ENCODE data around the gene CAPN14.

Gene CAPN14

DNA sequence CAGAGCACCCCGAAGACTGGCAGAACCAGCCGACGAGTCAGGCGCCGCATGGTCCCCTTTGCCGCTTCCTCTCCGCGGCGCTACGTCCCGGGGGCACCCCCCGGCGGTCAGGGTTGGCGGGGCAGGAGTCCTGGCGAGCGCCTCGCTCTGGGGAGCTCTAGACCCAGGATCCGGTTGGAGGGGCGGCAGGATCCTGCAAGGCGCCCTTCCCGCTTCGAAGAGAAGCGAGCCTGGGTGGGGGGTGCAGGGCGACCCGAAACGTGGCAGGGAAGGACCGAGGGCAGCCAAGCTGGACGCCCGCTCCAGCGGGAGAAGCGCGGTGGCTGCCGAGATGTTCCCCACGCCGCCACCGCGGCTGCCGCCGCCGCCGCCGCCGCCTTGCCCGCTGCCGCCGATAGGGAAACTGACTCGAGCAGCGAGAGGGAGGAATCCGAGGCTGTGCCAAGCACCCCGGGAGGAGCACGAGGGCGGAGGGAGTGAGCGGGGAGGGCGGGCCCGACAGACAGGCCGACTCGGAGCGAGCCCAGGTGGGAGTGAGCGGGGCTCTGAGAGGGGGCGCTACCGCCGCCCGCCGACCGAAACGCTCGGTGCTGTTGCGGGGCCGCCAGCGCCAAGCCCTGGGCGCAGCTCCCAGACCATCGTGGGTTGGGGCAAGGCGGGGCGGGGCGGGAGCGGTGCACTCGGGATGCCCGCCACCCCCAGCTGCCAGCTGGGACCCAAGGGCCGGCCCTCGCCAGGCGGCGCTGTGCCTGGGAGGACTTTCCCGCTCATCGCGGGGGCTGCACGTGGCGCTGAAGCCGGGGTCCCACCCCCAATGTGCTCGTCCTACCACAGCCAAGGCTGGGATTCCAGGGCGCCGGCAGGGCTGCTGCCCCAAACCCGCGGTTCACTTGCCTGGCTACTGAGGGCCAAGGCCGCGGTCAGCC, 79.0 kb downstream of the CAPN14 start, which contains the start of gene GALNT14:
TSS of gene GALNT14 (minus strand) at position 404 of the 926 bp plus-strand sequence. CDS start at position 50, 354 bp downstream.
- DNase-seq, result no peak

DNA sequence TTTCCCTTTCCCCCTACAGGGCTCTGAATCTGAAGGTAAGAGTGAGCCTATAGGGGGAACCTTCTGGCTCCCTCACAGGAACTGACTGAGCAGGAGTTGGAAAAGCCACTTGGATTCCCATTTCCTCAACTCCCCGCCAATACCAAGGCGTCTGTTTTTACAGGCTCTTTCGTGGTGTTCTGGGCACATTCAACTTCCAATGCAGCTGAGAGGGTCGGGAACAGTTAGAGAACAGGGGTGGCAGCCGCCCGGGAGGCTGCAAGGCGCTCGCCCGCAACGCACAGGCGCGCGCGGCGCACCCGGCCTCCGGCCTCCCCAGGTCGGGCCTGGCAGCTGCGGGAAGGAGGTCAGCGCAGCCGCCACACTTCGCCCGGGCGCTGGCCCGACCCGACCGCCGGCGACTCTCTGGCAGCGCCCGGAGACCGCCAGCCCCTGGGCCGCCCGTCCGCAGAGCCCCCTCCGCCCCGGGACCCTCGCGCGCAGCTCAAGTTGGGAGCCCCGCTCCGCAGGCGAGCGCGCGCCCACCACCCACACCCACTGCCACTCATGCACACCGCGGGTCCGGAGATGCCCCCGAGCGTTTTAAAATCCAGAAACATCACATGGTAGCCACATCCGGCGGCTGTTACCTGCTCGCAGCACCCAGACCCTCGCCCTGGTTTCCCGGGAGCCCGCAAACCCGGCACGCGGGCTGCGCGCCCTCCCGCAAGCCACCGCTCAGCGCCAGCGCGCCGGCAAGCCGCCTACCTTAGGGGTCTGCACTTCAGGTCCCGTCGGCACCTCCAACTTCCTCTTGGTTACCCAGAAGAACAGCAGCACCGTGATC, 79.9 kb downstream of the CAPN14 start:
- DNase-seq, result no peak

GRCh38 chr2:31136732-31137131, 80.6 kb downstream of the CAPN14 start:
- no peak for DNase-seq

DNA sequence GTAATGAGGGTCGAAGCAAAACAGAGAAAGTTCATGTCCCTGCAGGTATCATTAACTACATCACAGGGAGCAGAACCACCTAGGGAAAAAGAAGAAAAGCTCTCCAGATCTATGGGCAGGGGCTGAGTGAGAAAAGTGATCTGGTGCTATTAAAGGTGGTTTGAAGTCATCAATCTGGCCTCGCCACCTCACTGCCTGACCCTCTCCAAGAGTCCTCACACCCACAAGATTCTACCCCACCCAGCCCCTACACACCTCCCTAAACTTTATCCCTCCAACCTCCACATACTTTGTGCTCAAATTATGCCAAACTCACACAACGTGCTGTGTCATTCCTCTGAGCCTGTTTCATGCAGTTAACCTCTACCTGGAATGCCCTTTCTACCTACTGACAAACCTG, 81.3 kb downstream of the CAPN14 start:
- no peak for DNase-seq

GRCh38 chr2:31134480-31134879, 82.8 kb downstream of the CAPN14 start:
- DNase-seq, result no peak

DNA sequence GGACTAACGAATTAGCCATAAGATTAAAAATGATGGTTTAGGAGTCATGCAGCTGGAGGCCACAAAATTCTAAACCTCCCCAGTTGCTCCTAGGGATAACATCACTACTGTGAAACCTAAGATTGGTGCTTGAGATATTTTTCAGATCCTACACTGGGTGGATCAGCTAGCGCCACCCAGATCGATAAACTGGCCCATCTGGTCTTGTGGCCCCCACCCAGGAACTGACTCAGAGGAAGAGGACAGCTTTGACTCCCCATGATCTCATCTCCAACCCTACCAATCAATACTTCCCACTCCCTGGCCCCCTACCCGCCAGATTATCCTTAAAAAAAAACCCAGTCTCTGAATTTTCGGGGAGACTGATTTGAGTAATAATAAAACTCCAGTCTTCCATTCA, 84.5 kb downstream of the CAPN14 start:
- DNase-seq, result no peak

- DNase-seq, result no peak
Observed at GRCh38 chr2:31131871-31132270, 85.4 kb downstream of the CAPN14 start.

DNA sequence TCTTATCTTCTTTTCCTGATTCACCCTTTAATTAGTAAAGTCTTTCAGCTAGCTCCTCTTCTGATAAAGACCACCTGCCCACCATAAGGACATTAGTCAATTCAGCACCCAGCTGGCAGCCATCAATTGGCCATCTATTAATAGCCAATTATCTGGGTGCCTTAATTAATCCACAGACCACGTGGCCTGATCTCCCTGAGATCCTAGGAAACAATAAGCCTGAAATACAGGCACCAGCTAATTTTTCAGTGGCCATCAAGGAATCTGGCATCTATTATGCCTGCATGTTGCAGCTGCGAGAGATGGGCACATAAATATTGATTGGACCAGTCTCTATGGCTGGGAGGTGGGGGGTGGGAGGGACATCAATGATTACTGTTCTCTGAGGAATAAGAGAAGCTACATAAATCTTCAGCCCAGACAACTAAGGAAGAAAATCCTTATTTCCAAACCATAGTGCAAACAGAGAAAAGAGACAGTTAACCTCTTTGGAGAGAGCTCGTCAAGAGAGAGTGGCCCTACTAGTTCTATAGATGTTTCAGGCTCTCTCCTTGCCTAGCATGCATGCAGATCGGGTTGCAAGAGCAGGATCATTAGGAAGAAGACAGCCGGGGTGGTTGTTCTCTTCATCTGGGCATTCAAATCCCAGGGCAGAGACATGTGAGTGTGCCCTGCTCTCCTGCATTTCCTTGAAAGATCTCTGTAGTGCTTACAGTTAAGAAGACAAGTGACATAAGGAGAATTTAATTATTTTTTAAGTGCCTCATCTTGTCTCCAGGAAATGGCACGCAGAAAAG, 87.7 kb downstream of the CAPN14 start:
- DNase-seq, result no peak

GRCh38 chr2:31127931-31128330, 89.4 kb downstream of the CAPN14 start:
- DNase-seq, result no peak

DNA sequence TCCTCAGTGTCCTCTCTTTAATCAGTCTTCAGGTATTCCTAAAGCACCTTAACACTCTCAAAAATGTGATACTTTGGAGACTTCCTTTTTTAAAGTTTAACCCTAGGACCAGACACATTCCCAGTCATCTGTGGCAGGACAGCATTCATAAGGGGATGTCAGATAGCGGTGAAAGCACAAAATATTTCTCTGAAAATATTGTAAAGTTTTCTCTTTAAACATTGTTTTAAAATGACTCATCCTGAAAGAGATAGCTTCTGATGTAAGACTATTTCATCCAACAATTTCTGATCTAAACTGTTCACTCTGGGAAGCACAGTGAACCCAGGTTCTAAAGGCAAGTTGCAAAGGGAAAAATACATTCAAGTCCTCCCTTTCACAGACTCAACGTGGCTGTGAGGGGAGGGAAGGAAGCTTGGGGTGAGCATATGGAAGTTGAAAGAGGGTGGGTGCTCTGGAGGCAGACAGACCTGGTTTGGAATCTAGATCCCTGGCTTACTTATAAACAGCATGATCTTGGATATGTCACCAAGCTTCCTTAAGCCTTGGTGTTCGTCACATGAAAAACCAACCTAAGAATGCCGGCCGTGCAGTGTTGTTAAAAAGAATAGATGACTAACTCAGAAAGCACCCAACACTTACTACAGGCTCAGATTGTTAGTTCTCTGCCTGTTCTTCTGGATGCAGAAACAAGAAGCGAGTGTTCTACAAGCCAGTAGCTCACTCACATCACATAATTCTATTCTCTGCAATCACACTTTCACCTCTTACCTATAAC, 91.2 kb downstream of the CAPN14 start:
- DNase-seq, result no peak

DNA sequence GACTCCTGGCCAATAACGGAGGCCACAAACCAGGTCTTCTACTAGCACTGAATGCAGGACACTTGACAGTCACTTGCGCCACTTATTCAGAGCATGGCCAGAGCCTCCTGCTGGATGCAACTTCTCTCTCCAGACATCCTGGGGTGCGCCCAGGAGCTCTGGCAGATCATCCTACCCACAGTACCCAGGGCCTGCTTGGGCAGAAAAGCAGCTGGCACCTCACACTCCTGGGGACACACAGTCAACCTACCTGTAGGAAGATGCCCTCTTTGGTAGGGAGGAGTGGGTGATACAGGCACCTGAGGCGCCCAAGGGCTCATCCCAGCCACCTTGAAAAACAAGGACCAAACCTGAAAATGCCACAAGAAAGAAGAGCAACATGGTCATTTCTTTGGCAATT, 92.4 kb downstream of the CAPN14 start:
- DNase-seq, result no peak
